ENCODE results near the gene DNAJC18.

DNAJC18 gene

DNA sequence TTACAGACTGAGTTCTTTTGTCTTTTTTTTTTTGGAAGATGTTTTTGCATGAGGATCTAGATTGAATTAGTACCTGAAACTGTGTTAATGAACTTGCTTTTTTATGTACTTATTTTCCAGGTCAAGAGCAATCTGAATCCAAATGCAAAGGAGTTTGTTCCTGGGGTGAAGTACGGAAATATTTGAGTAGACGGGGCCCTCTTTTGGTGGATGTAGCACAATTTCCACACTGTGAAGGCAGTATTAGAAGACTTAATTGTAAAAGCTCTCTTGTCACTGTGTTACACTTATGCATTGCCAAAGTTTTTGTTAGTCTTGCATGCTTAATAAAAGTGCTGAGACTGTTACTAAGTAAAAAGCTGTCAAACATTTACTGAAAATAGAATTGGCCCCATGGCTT lies 70.7 kb downstream of the DNAJC18 start:
- H2AFZ ChIP-seq (ENCODE audit: low read depth, low read length) = no peak overlapping the region

DNA sequence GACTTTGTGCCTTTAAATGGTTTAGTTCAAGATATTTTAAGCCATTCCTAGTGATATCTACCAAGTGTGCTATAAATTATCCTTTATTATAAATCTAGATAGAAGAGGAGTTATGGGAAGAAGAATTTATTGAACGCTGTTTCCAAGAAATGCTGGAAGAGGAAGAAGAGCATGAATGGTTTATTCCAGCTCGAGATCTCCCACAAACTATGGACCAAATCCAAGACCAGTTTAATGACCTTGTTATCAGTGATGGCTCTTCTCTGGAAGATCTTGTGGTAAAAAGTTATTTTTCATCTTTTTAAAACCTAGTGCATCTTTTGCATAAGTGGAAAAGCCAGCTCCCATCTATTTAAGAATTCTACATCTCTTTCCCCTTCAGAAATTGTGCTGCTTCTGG lies 74.9 kb downstream of the DNAJC18 start:
- H3K27me3 ChIP-seq (ENCODE audit: insufficient read depth, low read length) = no peaks in the 10 kb centered on the region
- no peaks in the 10 kb centered on the region for H3K4me1 ChIP-seq (ENCODE audit: insufficient read depth, low read length)
- H2AFZ ChIP-seq (ENCODE audit: low read depth, low read length) = no peak overlapping the region
- peaks cover 60% of the 10 kb centered on the region for H3K36me3 ChIP-seq (ENCODE audit: insufficient read depth, low read length)
- no peaks in the 10 kb centered on the region for H3K9me3 ChIP-seq (ENCODE audit: low read length)
- no peak overlapping the region for H3K4me3 ChIP-seq (ENCODE audit: low read length)

More for the DNA sequence above, 70.7 kb downstream of the DNAJC18 start:
- peaks cover 72% of the 10 kb centered on the region for H3K36me3 ChIP-seq (ENCODE audit: insufficient read depth, low read length)
- no peaks in the 10 kb centered on the region for H3K27me3 ChIP-seq (ENCODE audit: insufficient read depth, low read length)
- no peaks in the 10 kb centered on the region for H3K4me1 ChIP-seq (ENCODE audit: insufficient read depth, low read length)
- H3K9me3 ChIP-seq (ENCODE audit: low read length) = no peaks in the 10 kb centered on the region
- no peak overlapping the region for H3K4me3 ChIP-seq (ENCODE audit: low read length)

DNA sequence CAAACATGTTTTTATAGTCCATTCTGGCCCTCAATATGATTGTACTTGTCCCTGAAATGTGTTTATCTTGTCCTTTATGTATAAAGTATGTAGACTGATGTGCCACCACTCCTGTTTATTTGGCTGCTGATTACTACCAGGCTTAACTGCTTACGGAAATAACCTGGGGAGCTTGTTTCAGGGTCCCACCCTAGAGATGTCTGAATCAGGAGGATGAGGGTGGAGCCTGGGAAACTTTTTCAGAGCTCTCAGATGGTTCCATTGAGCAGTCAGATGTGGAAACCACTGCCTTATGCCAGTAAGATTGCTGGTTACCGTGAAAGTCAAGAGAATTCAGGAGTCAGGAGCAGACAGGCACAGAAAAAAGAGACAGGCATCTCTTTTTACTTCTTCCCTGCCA lies 75.4 kb downstream of the DNAJC18 start:
- Histone ChIP-seq H3K36me3 (ENCODE audit: insufficient read depth, low read length) (peaks cover 55% of the 10 kb centered on the region), H3K4me1 (ENCODE audit: insufficient read depth, low read length) (no peaks in the 10 kb centered on the region), H3K27me3 (ENCODE audit: insufficient read depth, low read length) (no peaks in the 10 kb centered on the region), H3K9me3 (ENCODE audit: low read length) (no peaks in the 10 kb centered on the region), H3K4me3 (ENCODE audit: low read length) (no peak overlapping the region), H2AFZ (ENCODE audit: low read depth, low read length) (no peak overlapping the region)

DNA sequence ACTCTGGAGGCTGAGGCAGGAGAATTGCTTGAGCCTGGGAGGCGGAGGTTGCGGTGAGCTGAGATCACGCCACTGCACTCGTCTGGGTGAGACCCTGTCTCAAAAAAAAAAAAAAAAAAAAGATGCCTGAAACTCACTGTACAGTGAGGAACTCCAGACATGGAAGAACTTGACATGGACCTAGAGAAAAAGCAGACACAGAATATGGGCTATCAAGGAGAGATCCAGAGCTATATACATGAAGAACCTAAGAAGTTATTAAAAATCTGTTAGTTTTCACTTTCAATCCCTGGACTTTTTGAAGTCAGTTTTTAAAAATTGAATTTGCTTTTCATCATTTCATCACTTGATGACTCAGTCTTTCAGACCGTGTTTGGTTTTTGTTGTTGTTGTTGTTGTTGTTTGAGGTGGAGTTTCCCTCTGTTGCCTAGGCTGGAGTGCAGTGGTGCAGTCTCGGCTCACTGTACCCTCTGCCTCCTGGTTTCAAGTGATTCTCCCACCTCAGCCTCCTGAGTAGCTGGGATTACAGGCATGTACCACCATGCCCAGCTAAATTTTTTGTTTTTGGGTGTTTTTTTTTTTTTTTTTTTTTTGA lies 77.4 kb downstream of the DNAJC18 start:
- H3K36me3 ChIP-seq (ENCODE audit: insufficient read depth, low read length) = peaks cover 54% of the 10 kb centered on the region
- H3K9me3 ChIP-seq (ENCODE audit: low read length) = no peaks in the 10 kb centered on the region
- H2AFZ ChIP-seq (ENCODE audit: low read depth, low read length) = no peak overlapping the region

DNA sequence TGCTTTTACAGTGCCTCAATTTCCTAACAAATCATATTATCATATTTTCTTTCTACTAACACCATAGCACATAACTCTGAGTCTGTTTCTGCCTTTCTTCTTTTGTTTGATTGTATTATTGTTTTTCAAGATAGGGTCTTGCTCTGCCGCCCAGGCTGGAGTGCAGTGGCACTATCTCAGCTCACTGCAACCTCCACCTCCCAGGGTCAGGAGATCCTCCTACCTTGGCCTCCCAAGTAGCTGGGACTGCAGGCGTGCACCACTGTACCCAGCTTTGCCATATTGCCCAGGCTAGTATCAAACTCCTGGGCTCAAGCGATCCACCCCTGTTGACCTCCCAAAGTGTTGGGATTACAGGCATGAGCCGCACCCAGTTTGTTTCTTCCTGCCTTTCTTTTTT lies 78.9 kb downstream of the DNAJC18 start:
- Histone ChIP-seq H2AFZ (ENCODE audit: low read depth, low read length) (no peak overlapping the region), H3K4me1 (ENCODE audit: insufficient read depth, low read length) (no peaks in the 10 kb centered on the region), H3K36me3 (ENCODE audit: insufficient read depth, low read length) (peaks cover 40% of the 10 kb centered on the region), H3K27me3 (ENCODE audit: insufficient read depth, low read length) (no peaks in the 10 kb centered on the region), H3K4me3 (ENCODE audit: low read length) (no peak overlapping the region), H3K9me3 (ENCODE audit: low read length) (no peaks in the 10 kb centered on the region)

More for the DNA sequence above, 77.4 kb downstream of the DNAJC18 start:
- no peaks in the 10 kb centered on the region for H3K27me3 ChIP-seq (ENCODE audit: insufficient read depth, low read length)
- H3K4me3 ChIP-seq (ENCODE audit: low read length) = no peak overlapping the region
- no peaks in the 10 kb centered on the region for H3K4me1 ChIP-seq (ENCODE audit: insufficient read depth, low read length)

All from neuron (in vitro differentiated cells).